ENCODE measurements around the gene OR51A4.
"Not testable (repeated sequence)": the region's sequence is repeated elsewhere in the genome, so short reads cannot be mapped to it uniquely, and the experiment has no call there.

The OR51A4 gene

GRCh38 chr11:4947505-4947904, at the start of gene OR51A4:
Gene OR51A4, minus strand, starts transcription at chr11:4947605. Its CDS starts 505 bp downstream, at chr11:4947100.
- no peak for DNase-seq (ENCODE audit: low read depth in 4 of 4, low spot score in 1 of 4)

- no peak for DNase-seq (ENCODE audit: low read depth in 4 of 4, low spot score in 1 of 4)
Measured at GRCh38 chr11:4994551-4994950, 47.1 kb upstream of the OR51A4 start, which contains the start of gene OR51L1. Gene OR51L1, plus strand, starts transcription at chr11:4994851. Its CDS starts 4,132 bp downstream, at chr11:4998983.

- no peak for DNase-seq (ENCODE audit: low read depth in 4 of 4, low spot score in 1 of 4)
Measured at GRCh38 chr11:4991060-4991459, 43.7 kb upstream of the OR51A4 start.

- no peak for DNase-seq (ENCODE audit: low read depth in 4 of 4, low spot score in 1 of 4)
Measured at GRCh38 chr11:4983841-4984240, 36.4 kb upstream of the OR51A4 start.

GRCh38 chr11:4982678-4983077, 35.3 kb upstream of the OR51A4 start:
- no peak for DNase-seq (ENCODE audit: low read depth in 4 of 4, low spot score in 1 of 4)

- DNase-seq (ENCODE audit: low read depth in 4 of 4, low spot score in 1 of 4): no peak
Measured at GRCh38 chr11:4979036-4979435, 31.6 kb upstream of the OR51A4 start.

- DNase-seq (ENCODE audit: low read depth in 4 of 4, low spot score in 1 of 4): no peak
Measured at GRCh38 chr11:4975436-4975835, 28.0 kb upstream of the OR51A4 start.

- DNase-seq (ENCODE audit: low read depth in 4 of 4, low spot score in 1 of 4): no peak
Measured at GRCh38 chr11:4962816-4963215, 15.4 kb upstream of the OR51A4 start.

GRCh38 chr11:4960877-4961276, 13.5 kb upstream of the OR51A4 start:
- no peak for DNase-seq (ENCODE audit: low read depth in 4 of 4, low spot score in 1 of 4)

GRCh38 chr11:4957396-4957795, 10.0 kb upstream of the OR51A4 start:
- no peak for DNase-seq (ENCODE audit: low read depth in 4 of 4, low spot score in 1 of 4)

- DNase-seq (ENCODE audit: low read depth in 4 of 4, low spot score in 1 of 4): not testable (repeated sequence)
Measured at GRCh38 chr11:4955613-4956012, 8.2 kb upstream of the OR51A4 start, which contains the start of gene OR51A2. Gene OR51A2, minus strand, starts transcription at chr11:4955713. Its CDS starts 0 bp downstream, at chr11:4955713.

GRCh38 chr11:4936745-4937144, 10.7 kb downstream of the OR51A4 start:
- no peak for DNase-seq (ENCODE audit: low read depth in 4 of 4, low spot score in 1 of 4)

GRCh38 chr11:4932751-4933150, 14.7 kb downstream of the OR51A4 start:
- no peak for DNase-seq (ENCODE audit: low read depth in 4 of 4, low spot score in 1 of 4)

- DNase-seq (ENCODE audit: low read depth in 4 of 4, low spot score in 1 of 4): no peak
Measured at GRCh38 chr11:4926608-4927007, 20.8 kb downstream of the OR51A4 start.

- DNase-seq (ENCODE audit: low read depth in 4 of 4, low spot score in 1 of 4): no peak
Measured at GRCh38 chr11:4924239-4924638, 23.2 kb downstream of the OR51A4 start, which contains the start of gene OR51G1. Gene OR51G1, minus strand, starts transcription at chr11:4924339. Its CDS starts 0 bp downstream, at chr11:4924339.

- no peak for DNase-seq (ENCODE audit: low read depth in 4 of 4, low spot score in 1 of 4)
Measured at GRCh38 chr11:4922304-4922703, 25.1 kb downstream of the OR51A4 start.

- no peak for DNase-seq (ENCODE audit: low read depth in 4 of 4, low spot score in 1 of 4)
Measured at GRCh38 chr11:4921796-4922195, 25.6 kb downstream of the OR51A4 start.

- no peak for DNase-seq (ENCODE audit: low read depth in 4 of 4, low spot score in 1 of 4)
Measured at GRCh38 chr11:4919250-4919649, 28.2 kb downstream of the OR51A4 start, which contains the start of gene OR51G2. Gene OR51G2, minus strand, starts transcription at chr11:4919350. Its CDS starts 3,687 bp downstream, at chr11:4915663.

GRCh38 chr11:4916581-4916980, 30.8 kb downstream of the OR51A4 start:
- DNase-seq (ENCODE audit: low read depth in 4 of 4, low spot score in 1 of 4): no peak

GRCh38 chr11:4903484-4903883, 43.9 kb downstream of the OR51A4 start, which contains the start of gene OR51A7:
Gene OR51A7, plus strand, starts transcription at chr11:4903783. Its CDS starts 3,587 bp downstream, at chr11:4907370.
- DNase-seq (ENCODE audit: low read depth in 4 of 4, low spot score in 1 of 4): no peak
